GM21723 (cell line): ENCODE results near the gene LTO1.
"Not testable (repeated sequence)": the region's sequence is repeated elsewhere in the genome, so short reads cannot be mapped to it uniquely, and the experiment has no call there.

Experiments used
- ATAC-seq: cut with Tn5 transposase; IDR thresholded peaks from one replicate; pipeline ENCODE4 v1.9.1; 2021; ENCODE audit warnings: mild to moderate bottlenecking, moderate library complexity; ENCODE audit not compliant: unreplicated experiment

The LTO1 gene

GRCh38 chr11:69702239-69702691 lies 27.1 kb upstream of the LTO1 start:
- ATAC-seq: no peak

- ATAC-seq: no peak
Observed at GRCh38 chr11:69700278-69701140, 25.4 kb upstream of the LTO1 start.

- no peak for ATAC-seq
Observed at GRCh38 chr11:69699213-69699612, 24.1 kb upstream of the LTO1 start.

GRCh38 chr11:69698362-69698761 lies 23.2 kb upstream of the LTO1 start:
- ATAC-seq: no peak

GRCh38 chr11:69697861-69698260 lies 22.7 kb upstream of the LTO1 start:
- ATAC-seq: no peak

- no peak for ATAC-seq
Observed at GRCh38 chr11:69697469-69697843, 22.3 kb upstream of the LTO1 start.

GRCh38 chr11:69696749-69697468 lies 21.8 kb upstream of the LTO1 start:
- ATAC-seq: no peak

- ATAC-seq: not testable (repeated sequence)
Observed at GRCh38 chr11:69695995-69696394, 20.8 kb upstream of the LTO1 start.

- no peak for ATAC-seq
Observed at GRCh38 chr11:69695581-69695980, 20.4 kb upstream of the LTO1 start.

GRCh38 chr11:69694781-69695180 lies 19.6 kb upstream of the LTO1 start:
- ATAC-seq: no peak

GRCh38 chr11:69692422-69692821 lies 17.3 kb upstream of the LTO1 start:
- ATAC-seq: no peak

- no peak for ATAC-seq
Observed at GRCh38 chr11:69691463-69691862, 16.3 kb upstream of the LTO1 start.

GRCh38 chr11:69689484-69690319 lies 14.5 kb upstream of the LTO1 start:
- ATAC-seq: no peak

- not testable (repeated sequence) for ATAC-seq
Observed at GRCh38 chr11:69687969-69688771, 13.0 kb upstream of the LTO1 start.

- ATAC-seq: no peak
Observed at GRCh38 chr11:69686856-69687255, 11.7 kb upstream of the LTO1 start.

GRCh38 chr11:69686452-69686851 lies 11.3 kb upstream of the LTO1 start:
- ATAC-seq: no peak

- no peak for ATAC-seq
Observed at GRCh38 chr11:69685348-69685747, 10.2 kb upstream of the LTO1 start.

- no peak for ATAC-seq
Observed at GRCh38 chr11:69684651-69685050, 9.5 kb upstream of the LTO1 start.

- ATAC-seq: no peak
Observed at GRCh38 chr11:69683764-69684333, 8.7 kb upstream of the LTO1 start.

GRCh38 chr11:69682681-69683326 lies 7.7 kb upstream of the LTO1 start:
- no peak for ATAC-seq
